GM21529 (cell line): ENCODE results near the gene RAD17.
"Not testable (repeated sequence)": the region's sequence is repeated elsewhere in the genome, so short reads cannot be mapped to it uniquely, and the experiment has no call there.

ENCODE experiments used
- ATAC-seq: cut with Tn5 transposase; IDR thresholded peaks from one replicate; pipeline ENCODE4 v1.9.1; 2021; ENCODE audit not compliant: unreplicated experiment

RAD17 gene

GRCh38 chr5:69369340-69370121 lies at the start of gene RAD17, which contains the start of the genes AK6 and TAF9:
Gene RAD17, plus strand, starts transcription at chr5:69369818. Its CDS starts 2,391 bp downstream, at chr5:69372209.
Gene AK6, minus strand, starts transcription at chr5:69369520. Its CDS starts 30 bp downstream, at chr5:69369490.
Gene TAF9, minus strand, starts transcription at chr5:69369520. Its CDS starts 3,783 bp downstream, at chr5:69365737.
- peak; percentile 92 for ATAC-seq

GRCh38 chr5:69326365-69326764 lies 43.3 kb upstream of the RAD17 start:
- no peak for ATAC-seq

- ATAC-seq: no peak
These were observed 39.6 kb upstream of the RAD17 start for GRCh38 chr5:69329905-69330489.

- ATAC-seq: no peak
These were observed 37.8 kb upstream of the RAD17 start for GRCh38 chr5:69331528-69332445.

GRCh38 chr5:69333668-69334315 lies 35.8 kb upstream of the RAD17 start:
- ATAC-seq: not testable (repeated sequence)

GRCh38 chr5:69334793-69335268 lies 34.8 kb upstream of the RAD17 start:
- peak; percentile 53 for ATAC-seq

- no peak for ATAC-seq
These were observed 34.2 kb upstream of the RAD17 start for GRCh38 chr5:69335341-69335935.

GRCh38 chr5:69341520-69342161 lies 28.0 kb upstream of the RAD17 start:
- ATAC-seq: no peak

- no peak for ATAC-seq
These were observed 26.5 kb upstream of the RAD17 start for GRCh38 chr5:69343083-69343482.

- ATAC-seq: no peak
These were observed 19.0 kb upstream of the RAD17 start for GRCh38 chr5:69350664-69351063.

- no peak for ATAC-seq
These were observed 9.9 kb upstream of the RAD17 start for GRCh38 chr5:69359699-69360098.

- no peak for ATAC-seq
These were observed 9.2 kb upstream of the RAD17 start for GRCh38 chr5:69360442-69360841.

- no peak for ATAC-seq
These were observed 5.2 kb upstream of the RAD17 start for GRCh38 chr5:69364414-69364813.

- ATAC-seq: no peak
These were observed 4.8 kb upstream of the RAD17 start for GRCh38 chr5:69364850-69365249.

- ATAC-seq: no peak
These were observed 1.8 kb upstream of the RAD17 start for GRCh38 chr5:69367697-69368279.

- ATAC-seq: peak; percentile 25
These were observed 919 bp upstream of the RAD17 start for GRCh38 chr5:69368458-69369339.

GRCh38 chr5:69370335-69370734 lies 717 bp downstream of the RAD17 start:
- ATAC-seq: not testable (repeated sequence)

- ATAC-seq: no peak
These were observed 2.8 kb downstream of the RAD17 start for GRCh38 chr5:69372394-69372793.
